SKM-1 (cell line): ENCODE results near the gene PDE5A.
"Not testable (repeated sequence)": the region's sequence is repeated elsewhere in the genome, so short reads cannot be mapped to it uniquely, and the experiment has no call there.

Source experiments
- DNase-seq: peaks from one replicate; lab custom pipeline; 2025; ENCODE audit not compliant: unreplicated experiment; lab: John Stamatoyannopoulos, UW

Gene PDE5A

DNA sequence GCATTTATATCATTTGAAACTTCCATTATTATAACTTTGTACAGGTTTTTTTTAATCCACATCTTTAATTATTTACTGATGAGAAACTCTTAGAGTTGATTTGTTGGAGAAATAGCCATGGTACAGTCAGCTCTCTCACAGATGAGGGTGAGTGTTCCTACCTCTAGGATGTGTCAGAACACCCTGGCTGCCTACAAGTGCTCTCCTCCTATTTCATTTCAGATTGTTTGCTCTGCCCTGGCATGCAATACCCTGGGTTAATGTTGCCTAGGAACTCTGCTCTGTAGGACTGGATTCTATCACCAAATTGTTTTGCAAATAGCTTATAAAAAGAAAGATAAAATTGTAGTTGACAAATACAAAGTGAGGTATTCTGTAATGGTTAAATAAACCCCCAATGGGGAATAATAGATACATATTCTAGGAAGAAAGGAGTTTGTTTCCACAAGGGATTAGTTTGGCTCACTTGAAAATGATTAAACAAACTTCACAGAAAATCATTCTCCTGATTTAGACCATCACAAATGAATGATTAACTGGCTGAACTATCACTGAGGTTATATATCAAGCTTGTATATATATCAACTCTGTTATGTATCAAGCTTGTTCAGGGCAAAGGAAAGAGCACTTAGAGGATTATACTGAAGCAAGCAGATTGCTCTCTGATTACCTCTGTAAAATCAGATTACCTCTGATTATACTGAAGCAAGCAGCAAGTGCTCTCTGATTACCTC lies 150.0 kb downstream of the PDE5A start:
- no peak for DNase-seq

DNA sequence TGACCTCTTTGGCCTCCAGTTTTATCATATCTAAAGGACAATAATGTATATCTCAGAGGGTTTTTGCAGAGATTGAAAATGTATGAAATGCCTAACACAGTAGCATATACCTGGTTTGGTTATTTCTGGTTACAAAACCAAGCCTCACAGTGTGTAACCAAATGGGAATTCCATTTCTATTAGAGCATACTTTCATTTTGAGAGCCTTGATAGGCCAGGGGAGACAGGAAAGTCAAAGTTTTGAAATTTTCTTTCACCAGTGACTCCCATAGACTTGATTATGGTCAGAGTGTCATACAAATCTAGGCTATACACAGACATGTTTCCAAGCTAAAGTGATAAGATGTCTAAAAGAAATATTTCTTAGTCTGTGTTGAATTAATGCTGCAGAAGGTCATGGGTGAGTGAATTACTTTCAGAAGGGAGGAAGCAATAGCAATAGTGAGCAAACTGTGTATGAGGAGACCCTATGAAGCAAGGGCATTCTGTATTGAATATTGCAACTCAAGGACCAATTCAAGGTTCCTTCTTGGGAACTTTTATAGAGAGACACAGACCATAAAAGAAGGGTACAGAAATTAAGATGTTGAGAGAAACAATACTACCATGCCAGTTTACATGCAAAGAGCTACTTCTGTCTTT lies 151.1 kb downstream of the PDE5A start:
- no peak for DNase-seq

DNA sequence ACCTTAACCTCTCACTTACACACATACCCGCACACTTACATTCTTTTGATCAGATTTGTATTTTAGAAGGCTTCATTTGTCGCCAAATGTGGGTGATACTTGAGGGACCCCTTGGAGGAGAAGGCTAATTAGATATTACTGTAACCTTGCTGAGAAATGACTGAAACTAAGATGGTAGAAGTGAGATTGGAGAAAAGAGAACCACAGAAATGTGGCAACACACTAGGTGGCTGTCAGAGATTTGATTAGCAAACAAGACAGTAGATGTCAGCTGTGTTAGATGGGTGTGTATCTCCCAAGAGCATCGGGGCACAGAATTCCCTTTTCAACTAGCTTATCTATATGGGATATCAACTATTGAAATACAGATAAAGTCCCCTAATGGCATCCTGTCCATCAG lies 157.3 kb downstream of the PDE5A start:
- DNase-seq: no peak

DNA sequence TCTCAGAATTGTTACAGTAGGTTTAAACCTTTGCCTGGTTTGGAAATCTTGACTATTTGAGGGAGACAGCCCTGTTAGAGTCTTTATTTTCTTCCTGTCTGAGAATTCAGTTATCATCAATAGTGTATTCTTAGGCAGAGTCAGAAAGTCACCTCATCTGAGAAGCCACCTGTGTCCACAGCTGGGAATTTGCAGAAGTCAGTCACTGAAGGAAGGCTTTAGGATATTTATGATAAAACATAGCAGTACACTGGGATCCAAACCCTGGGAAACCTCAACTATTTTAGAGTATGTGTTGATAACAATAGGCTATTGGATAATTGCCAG lies 157.9 kb downstream of the PDE5A start:
- DNase-seq: not testable (repeated sequence)

DNA sequence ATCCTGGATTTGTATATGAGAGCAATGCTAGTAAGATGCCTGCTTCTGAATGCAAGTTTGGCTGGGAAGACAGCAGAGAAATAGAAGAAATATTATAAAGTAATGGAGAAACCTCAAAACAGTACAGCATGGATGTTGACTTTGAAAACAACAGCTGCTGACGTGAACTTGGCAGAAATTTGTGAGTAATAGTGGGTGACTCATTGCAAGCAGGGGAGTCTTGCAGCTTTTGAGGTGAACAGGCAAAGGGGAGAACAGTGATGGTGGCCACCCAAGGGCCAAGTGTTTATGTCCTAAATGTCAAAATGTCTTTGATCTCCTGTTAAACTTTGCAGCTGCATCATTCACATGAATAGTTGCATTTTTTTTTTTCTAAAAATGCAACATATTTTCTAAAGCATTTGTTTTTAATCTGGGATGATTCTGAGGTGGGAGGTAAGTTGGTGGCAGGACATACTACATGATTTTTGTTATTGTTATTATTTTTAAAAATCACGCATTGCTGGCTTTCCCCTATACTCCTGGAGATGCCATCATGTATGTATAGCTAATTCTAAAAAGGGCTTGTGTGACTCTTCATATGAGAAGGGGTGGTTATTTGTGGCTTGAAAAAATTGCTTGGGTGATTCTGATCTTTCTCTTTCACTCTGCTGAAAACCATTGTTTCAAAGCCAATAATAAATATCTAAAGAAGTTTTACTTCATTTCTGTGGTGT lies 158.4 kb downstream of the PDE5A start:
- DNase-seq: not testable (repeated sequence)

DNA sequence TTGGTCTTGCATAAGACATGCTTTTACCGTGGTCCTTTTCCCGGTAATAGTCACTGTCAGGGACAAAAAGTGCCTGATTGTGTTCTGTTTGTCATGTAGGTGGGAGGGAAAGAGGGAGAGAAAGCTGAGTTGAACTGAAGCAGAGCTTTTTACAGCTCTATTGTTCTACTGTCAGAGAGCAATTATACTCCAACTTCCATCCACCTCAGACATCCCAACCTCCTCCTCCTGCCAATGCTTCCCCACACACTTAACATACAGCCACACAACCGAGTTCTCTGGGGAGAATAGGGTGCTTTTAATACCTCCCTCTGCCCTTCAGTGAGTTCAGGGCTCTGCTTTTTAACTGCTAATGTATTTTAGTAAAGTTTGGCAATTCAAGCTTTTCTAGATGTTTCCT lies 159.6 kb downstream of the PDE5A start:
- not testable (repeated sequence) for DNase-seq

DNA sequence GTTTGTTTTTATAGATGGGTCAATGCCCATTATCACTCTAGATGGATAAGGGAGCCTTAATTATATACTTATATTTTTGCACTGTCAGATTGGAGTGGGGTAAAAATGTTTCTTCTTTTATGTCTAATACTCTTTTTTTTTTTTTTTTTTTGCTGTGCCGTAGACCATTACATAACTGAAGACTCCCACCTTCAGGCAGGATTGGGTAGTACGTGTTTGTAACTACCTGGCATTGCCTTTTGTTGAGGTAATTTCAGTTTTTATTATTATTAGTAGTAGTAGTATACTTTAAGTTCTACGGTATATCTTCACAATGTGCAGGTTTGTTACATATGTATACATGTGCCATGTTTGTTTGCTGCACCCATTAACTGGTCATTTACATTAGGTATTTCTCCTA lies 165.9 kb downstream of the PDE5A start:
- DNase-seq: not testable (repeated sequence)

DNA sequence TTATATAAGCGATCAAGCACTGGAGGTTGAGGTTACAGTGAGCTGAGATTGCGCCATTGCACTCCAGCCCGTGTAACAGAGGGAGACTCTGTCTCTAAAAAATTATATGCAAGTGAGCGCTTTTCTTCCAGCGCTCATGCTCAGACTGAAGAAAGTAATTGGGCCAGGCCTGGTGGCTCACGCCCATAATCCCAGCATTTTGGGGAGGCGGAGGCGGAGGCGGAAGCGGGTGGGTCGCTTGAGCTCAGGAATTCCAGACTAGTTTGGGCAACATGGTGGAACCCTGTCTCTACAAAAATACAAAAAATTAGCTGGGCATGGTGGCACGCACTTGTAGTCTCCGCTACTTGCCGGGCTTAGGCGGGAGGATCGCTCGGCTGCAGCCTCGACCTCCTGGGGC lies 172.9 kb downstream of the PDE5A start:
- DNase-seq: not testable (repeated sequence)

DNA sequence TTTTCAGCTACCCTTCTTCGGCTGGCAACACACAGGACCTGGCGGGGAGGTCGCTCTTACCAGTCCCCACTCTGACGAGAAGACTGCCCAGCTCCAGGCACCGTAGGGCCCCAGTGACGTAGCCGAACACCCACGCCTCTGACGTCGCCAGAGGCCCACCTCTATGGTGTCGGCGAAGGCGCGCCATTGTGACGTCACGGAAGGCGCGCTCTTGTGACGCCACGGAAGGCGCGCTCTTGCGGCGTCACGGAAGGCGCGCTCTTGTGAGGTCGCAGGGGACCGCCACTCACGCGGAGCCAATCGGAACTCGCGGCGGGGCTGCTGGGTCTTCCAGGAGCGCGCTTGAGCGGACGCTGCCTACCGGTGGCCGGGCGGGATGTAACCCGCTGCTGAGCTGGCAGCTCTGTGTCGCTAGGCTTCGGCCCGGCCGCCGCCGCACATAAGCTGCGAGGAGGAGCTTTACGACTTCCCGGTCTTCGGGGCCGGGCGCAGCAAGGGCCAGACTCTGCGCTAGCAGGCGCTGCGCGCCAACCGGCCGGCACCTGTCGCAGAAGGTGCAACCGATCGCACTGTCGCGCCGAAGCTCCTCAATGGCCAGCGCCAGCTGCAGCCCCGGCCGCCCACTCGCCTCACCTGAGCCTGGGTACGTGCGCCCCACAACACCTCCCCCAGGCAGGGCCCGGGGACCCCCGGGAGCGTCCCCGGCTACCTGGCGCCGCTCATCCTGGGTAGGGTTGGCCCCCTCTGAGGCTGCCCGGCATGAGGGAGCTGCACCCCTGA lies 173.9 kb downstream of the PDE5A start:
- DNase-seq: peak; percentile 72

DNA sequence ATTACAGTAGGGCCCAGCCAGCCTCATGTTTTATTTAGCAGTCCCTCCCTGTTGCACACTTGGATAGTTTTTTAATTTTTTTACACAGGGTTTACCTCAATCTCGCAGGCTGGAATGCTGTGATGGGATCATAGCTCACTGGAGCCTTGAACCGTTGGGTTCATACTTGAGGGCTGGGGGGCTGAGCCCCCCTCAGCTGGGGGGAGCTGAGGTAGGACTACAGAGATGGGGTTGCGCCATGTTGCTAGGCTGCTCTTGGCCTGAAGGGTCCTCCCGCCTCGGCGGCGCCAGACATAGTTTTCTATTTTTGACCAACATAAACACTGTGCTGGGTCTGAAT lies 174.5 kb downstream of the PDE5A start:
- not testable (repeated sequence) for DNase-seq

DNA sequence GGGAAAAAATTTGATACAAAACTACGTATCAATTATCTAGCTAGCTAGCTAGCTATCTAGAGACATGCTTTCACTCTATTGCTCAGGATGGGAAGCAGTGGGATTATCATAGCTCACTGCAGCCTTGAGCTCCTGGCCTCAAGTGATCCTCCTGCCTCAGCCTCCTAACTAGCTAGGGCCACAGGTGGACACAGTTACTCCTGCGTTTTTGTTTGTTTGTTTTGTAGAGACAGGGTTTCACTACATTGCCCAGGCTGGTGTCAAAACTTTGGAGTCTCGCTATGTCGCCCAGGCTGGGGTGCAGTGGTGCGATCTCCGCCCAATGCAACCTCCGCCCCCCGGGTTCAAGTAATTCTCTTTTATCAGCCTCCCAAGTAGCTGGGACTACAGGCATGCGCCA lies 175.3 kb downstream of the PDE5A start:
- DNase-seq: not testable (repeated sequence)

DNA sequence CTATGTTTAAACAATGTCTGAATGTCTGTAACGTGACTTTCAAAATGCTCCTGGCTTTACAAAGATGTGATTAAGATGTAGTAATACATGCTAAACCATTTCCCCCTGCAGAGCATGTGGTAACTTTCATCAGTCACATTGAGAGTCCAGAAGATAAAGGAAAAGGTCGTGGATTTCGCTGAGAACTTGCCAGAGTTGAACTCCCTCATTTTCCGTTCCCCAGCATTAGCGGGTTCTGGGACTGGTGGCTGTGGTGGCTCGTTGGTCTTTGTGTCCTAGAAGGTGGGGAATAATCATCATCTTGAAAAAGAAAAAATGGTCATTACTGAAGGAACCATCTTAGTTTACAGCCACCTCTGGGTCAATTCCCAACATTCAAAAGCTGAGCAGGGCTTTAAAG lies 178.8 kb downstream of the PDE5A start:
- DNase-seq: not testable (repeated sequence)
